ENCODE results near the gene FAM107B. TPM values are rescaled to one million over a fixed set of nuclear protein-coding genes. Genes with fewer than 3 reads are reported as not detected.
A peak's percentile ranks its signal among the peaks of the same experiment; 100 is the strongest.

FAM107B gene
- total and polyA plus RNA-seq, 2 of the 4 experiments (the other 2 are of a cell fraction), result 26.4 to 27.1 TPM

GRCh38 chr10:14779001-14779651 is 4.4 kb upstream of the FAM107B start:
- Histone ChIP-seq H3K4me3 (ENCODE audit: insufficient read depth, low read depth, low read length) (no peak overlapping the region), H3K4me1 (ENCODE audit: control insufficient read depth, insufficient read depth, low read length) (peaks cover 14% of the 10 kb centered on the region), H3K27ac (ENCODE audit: insufficient read depth, low read length) (peak overlapping the region; percentile 35; the same call in 1 of the 2 replicates), H4K20me1 (ENCODE audit: insufficient read depth, low read length) (no peaks in the 10 kb centered on the region; the same call in 1 of the 2 replicates), H3K23ac (ENCODE audit: low read depth, low read length) (no peak overlapping the region), H3K4ac (ENCODE audit: low read depth, low read length) (peak overlapping the region; percentile 84), H3K9me3 (ENCODE audit: control insufficient read depth, insufficient read depth, low read length) (no peaks in the 10 kb centered on the region), H2AK5ac (ENCODE audit: low read depth, low read length) (peak overlapping the region; percentile 16; the same call in 1 of the 2 replicates), H3K9ac (ENCODE audit: low read depth, low read length) (no peak overlapping the region), H3K14ac (replicated peaks; ENCODE audit: low read depth, low read length) (peak overlapping the region; percentile 78), H3K36me3 (ENCODE audit: control insufficient read depth, insufficient read depth, low read length) (no peaks in the 10 kb centered on the region), H4K5ac (ENCODE audit: low read depth, low read length) (no peak overlapping the region), H4K8ac (ENCODE audit: low read depth in 2 of 2, low read length in 2 of 2) (peak overlapping the region in 1 of 2 experiments; percentile 41; a peak in 2 of 4 replicates), H2AK9ac (replicated peaks; ENCODE audit: low read depth, low read length, poor library complexity) (no peak overlapping the region), H3K4me2 (ENCODE audit: low read depth, low read length) (peak overlapping the region; percentile 50), H2BK120ac (ENCODE audit: low read depth, low read length) (peak overlapping the region; percentile 95), H3K27me3 (ENCODE audit: control insufficient read depth, insufficient read depth, low read length) (no peaks in the 10 kb centered on the region), H3K9me1 (ENCODE audit: insufficient read depth, low read length) (peaks cover 10% of the 10 kb centered on the region), H2BK15ac (ENCODE audit: low read depth, low read length) (peak overlapping the region; percentile 33; the same call in 2 of the 3 replicates), H2BK20ac (ENCODE audit: low read depth, low read length) (peak overlapping the region; percentile 87), H2BK5ac (ENCODE audit: low read depth, low read length, poor library complexity, severe bottlenecking) (peak overlapping the region; percentile 14), H3K18ac (ENCODE audit: low read depth, low read length) (no peak overlapping the region; the same call in 1 of the 2 replicates), H3K56ac (ENCODE audit: extremely low read depth, insufficient read depth, low read length) (no peak overlapping the region), H2AFZ (replicated peaks; ENCODE audit: low read length, poor library complexity) (peak overlapping the region; percentile 69), H4K91ac (ENCODE audit: insufficient read depth, low read depth, low read length) (peak overlapping the region; percentile 62), H3K79me1 (ENCODE audit: low read depth in 1 of 2, low read length in 2 of 2) (no peaks in the 10 kb centered on the region)
- peak; percentile 89 for ATAC-seq (ENCODE audit: low read depth)
- dilution Hi-C loops (cut with HindIII; ENCODE audit: low sequenced_read_pairs, unreplicated experiment), result no loop called here
- CTCF ChIA-PET, result no interaction called here
- no CpG with 5 or more reads among the region's 6 CpGs for WGBS, 2 experiments (ENCODE audit: extremely low coverage in 2 of 2, insufficient read length in 1 of 2)
- in situ Hi-C loops (cut with MboI; ENCODE audit: low sequenced_read_pairs), result no loop called here
- TF ChIP-seq ELK1 (IDR thresholded peaks at IDR 0.05; ENCODE audit: borderline replicate concordance, low read depth, low read length) (no peak), USF2 (IDR thresholded peaks at IDR 0.05; ENCODE audit: low read depth, low read length) (peak; percentile 78)
- intact Hi-C loops (cut with micrococcal nuclease), result no loop called here
- BruUV-seq (replicated peaks), result no TSS peak
- POLR2A ChIA-PET (ENCODE audit: unreplicated experiment), result no interaction called here
- peak; percentile 80 for DNase-seq

Measured in IMR-90 (cell line).